ENCODE measurements around the gene SLC25A14. TPM values are rescaled to one million over a fixed set of nuclear protein-coding genes. Genes with fewer than 3 reads are reported as not detected.
A peak's percentile ranks its signal among the peaks of the same experiment; 100 is the strongest.
"Not testable (repeated sequence)": the region's sequence is repeated elsewhere in the genome, so short reads cannot be mapped to it uniquely, and the experiment has no call there.

Gene SLC25A14
- total RNA-seq, 4 donors from 2014 or later = 2.9 to 7.0 (median 5.1) TPM

GRCh38 chrX:130304587-130305368 lies 34.9 kb upstream of the SLC25A14 start:
- ATAC-seq = peak in 1 of 2 donors; percentile 78
- H3K9me3 ChIP-seq = no peaks in the 10 kb centered on the region
- in situ Hi-C loops (cut with MboI; ENCODE audit: low sequenced_read_pairs in 4 of 4) = no loop called here
- no peaks in the 10 kb centered on the region for H3K36me3 ChIP-seq
- no peaks in the 10 kb centered on the region for H3K4me1 ChIP-seq
- intact Hi-C loops (cut with DNase I; ENCODE audit: low total_unique reads) = no loop called here
- no peak overlapping the region for H3K4me3 ChIP-seq
- TF ChIP-seq, protein P1, sequence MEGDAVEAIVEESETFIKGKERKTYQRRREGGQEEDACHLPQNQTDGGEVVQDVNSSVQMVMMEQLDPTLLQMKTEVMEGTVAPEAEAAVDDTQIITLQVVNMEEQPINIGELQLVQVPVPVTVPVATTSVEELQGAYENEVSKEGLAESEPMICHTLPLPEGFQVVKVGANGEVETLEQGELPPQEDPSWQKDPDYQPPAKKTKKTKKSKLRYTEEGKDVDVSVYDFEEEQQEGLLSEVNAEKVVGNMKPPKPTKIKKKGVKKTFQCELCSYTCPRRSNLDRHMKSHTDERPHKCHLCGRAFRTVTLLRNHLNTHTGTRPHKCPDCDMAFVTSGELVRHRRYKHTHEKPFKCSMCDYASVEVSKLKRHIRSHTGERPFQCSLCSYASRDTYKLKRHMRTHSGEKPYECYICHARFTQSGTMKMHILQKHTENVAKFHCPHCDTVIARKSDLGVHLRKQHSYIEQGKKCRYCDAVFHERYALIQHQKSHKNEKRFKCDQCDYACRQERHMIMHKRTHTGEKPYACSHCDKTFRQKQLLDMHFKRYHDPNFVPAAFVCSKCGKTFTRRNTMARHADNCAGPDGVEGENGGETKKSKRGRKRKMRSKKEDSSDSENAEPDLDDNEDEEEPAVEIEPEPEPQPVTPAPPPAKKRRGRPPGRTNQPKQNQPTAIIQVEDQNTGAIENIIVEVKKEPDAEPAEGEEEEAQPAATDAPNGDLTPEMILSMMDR (IDR thresholded peaks at IDR 0.05 in 4 of 5, conservative IDR thresholded peaks at IDR 0.05 in 1 of 5) = no peak
- no peak for TF ChIP-seq POLR2A (IDR thresholded peaks at IDR 0.05)
- no peaks in the 10 kb centered on the region for H3K27me3 ChIP-seq
- peak in 1 of 2 donors; percentile 39 for DNase-seq
- no peak overlapping the region for H3K27ac ChIP-seq

DNA sequence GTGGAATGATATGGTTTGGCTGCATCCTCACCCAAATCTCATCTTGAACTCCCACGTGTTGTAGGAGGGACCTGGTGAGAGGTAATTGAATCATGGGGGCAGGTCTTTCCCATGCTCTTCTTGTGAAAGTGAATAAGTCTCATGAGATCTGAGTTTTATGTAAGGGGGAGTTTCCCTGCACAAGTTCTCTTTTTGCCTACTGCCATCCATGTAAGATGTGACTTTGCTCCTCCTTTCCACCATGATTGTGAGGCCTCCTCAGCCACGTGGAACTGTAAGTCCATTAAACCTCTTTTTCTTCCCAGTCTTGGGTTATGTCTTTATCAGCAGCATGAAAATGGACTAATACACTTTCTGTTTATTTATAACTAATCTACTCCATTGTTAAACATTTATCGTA lies 19.8 kb upstream of the SLC25A14 start:
- not testable (repeated sequence) for ATAC-seq, DNase-seq, H3K4me1 ChIP-seq

GRCh38 chrX:130321550-130321949 lies 18.2 kb upstream of the SLC25A14 start:
- in situ Hi-C loops (cut with MboI; ENCODE audit: low sequenced_read_pairs in 4 of 4) (no loop called here), intact Hi-C loops (cut with DNase I; ENCODE audit: low total_unique reads) (no loop called here)
- ATAC-seq (no peak), DNase-seq (no peak)
- Histone ChIP-seq H3K4me3 (no peak overlapping the region), H3K4me1 (no peaks in the 10 kb centered on the region), H3K27ac (no peak overlapping the region), H3K9me3 (no peaks in the 10 kb centered on the region), H3K36me3 (no peaks in the 10 kb centered on the region), H3K27me3 (no peaks in the 10 kb centered on the region)
- no peak for TF ChIP-seq POLR2A (IDR thresholded peaks at IDR 0.05)
- TF ChIP-seq, protein P1 (IDR thresholded peaks at IDR 0.05 in 4 of 5, conservative IDR thresholded peaks at IDR 0.05 in 1 of 5) = no peak

More for the DNA sequence above, 19.8 kb upstream of the SLC25A14 start:
- H3K9me3 ChIP-seq; H3K4me3 ChIP-seq; intact Hi-C loops (cut with DNase I; ENCODE audit: low total_unique reads); H3K27me3 ChIP-seq; in situ Hi-C loops (cut with MboI; ENCODE audit: low sequenced_read_pairs in 4 of 4); H3K27ac ChIP-seq; H3K36me3 ChIP-seq: not testable (repeated sequence)

GRCh38 chrX:130330146-130330545 lies 9.6 kb upstream of the SLC25A14 start:
- no peak for TF ChIP-seq POLR2A (IDR thresholded peaks at IDR 0.05)
- TF ChIP-seq, protein P1 (IDR thresholded peaks at IDR 0.05 in 4 of 5, conservative IDR thresholded peaks at IDR 0.05 in 1 of 5) = no peak
- intact Hi-C loops (cut with DNase I; ENCODE audit: low total_unique reads) (no loop called here), in situ Hi-C loops (cut with MboI; ENCODE audit: low sequenced_read_pairs in 4 of 4) (no loop called here)
- no peak for DNase-seq
- no peak for ATAC-seq
- Histone ChIP-seq H3K36me3 (no peaks in the 10 kb centered on the region), H3K27ac (no peak overlapping the region), H3K27me3 (no peaks in the 10 kb centered on the region), H3K4me1 (no peaks in the 10 kb centered on the region), H3K4me3 (no peak overlapping the region), H3K9me3 (no peaks in the 10 kb centered on the region)

GRCh38 chrX:130330706-130331105 lies 9.0 kb upstream of the SLC25A14 start:
- Histone ChIP-seq H3K4me1 (no peaks in the 10 kb centered on the region), H3K27me3 (no peaks in the 10 kb centered on the region), H3K27ac (no peak overlapping the region), H3K36me3 (no peaks in the 10 kb centered on the region), H3K9me3 (no peaks in the 10 kb centered on the region), H3K4me3 (no peak overlapping the region)
- ATAC-seq (no peak), DNase-seq (peak in 1 of 2 donors; percentile 20)
- in situ Hi-C loops (cut with MboI; ENCODE audit: low sequenced_read_pairs in 4 of 4) = no loop called here
- TF ChIP-seq POLR2A (IDR thresholded peaks at IDR 0.05) = no peak
- TF ChIP-seq, protein P1 (IDR thresholded peaks at IDR 0.05 in 4 of 5, conservative IDR thresholded peaks at IDR 0.05 in 1 of 5) = peak in 2 of 5 experiments; percentile 18 to 29
- intact Hi-C loops (cut with DNase I; ENCODE audit: low total_unique reads) = no loop called here
